Right atrium auricular region (tissue), 2 donors: ENCODE results near the gene GSE1. TPM values are rescaled to one million over a fixed set of nuclear protein-coding genes. Genes with fewer than 3 reads are reported as not detected.

Source experiments
- DNase-seq: peaks from one replicate; pipeline ENCODE4 v3.0.0-alpha.2; 2019; ENCODE audit warnings: low spot score
- H3K27ac ChIP-seq, 2 donors: fragments of 200-600 bp; sonication (generic); 1 replicate in 1 of 2; 2 replicates in 1 of 2; pipeline ENCODE4 v1.5.1; 2016 to 2019
- H3K27me3 ChIP-seq, 2 donors: fragments of 200-600 bp; sonication (generic); one replicate each; pipeline versions ENCODE4 v1.5.1 to v1.6.0; 2017 to 2019
- H3K36me3 ChIP-seq: fragments of 200-600 bp; sonication (generic); one replicate; pipeline ENCODE4 v1.5.1; 2016
- H3K4me1 ChIP-seq, 2 donors: fragments of 200-600 bp; sonication (generic); one replicate each; pipeline versions ENCODE4 v1.5.1 to v1.6.0; 2017 to 2019
- H3K4me3 ChIP-seq, 2 donors: fragments of 200-600 bp; sonication (generic); 1 replicate in 1 of 2; 2 replicates in 1 of 2; pipeline ENCODE4 v1.5.1; 2017 to 2019; ENCODE audit warnings: mild to moderate bottlenecking in 1 of 2, moderate library complexity in 1 of 2
- H3K9me3 ChIP-seq, 2 donors: fragments of 200-600 bp; sonication (generic); one replicate each; pipeline ENCODE4 v1.5.1; 2019
- CTCF ChIP-seq, 2 donors: fragments of 200-600 bp; sonication (generic); IDR thresholded peaks; one replicate each; pipeline ENCODE4 v1.5.1; 2019; ENCODE audit warnings: antibody characterized with exemption in 2 of 2
- total RNA-seq, 2 donors: library from RNA; depleted of rRNA; stranded (reverse); fragments of >200 nt; gene quantifications; one replicate each; pipeline ENCODE4 v1.1.0, GENCODE V29; 2016

Gene GSE1
- total RNA-seq, 2 donors from 2014 or later: 37.1 to 55.7 TPM

GRCh38 chr16:85631802-85632393 is 18.8 kb downstream of the GSE1 start:
- Histone ChIP-seq H3K36me3 (peaks cover 7% of the 10 kb centered on the region), H3K27me3 (no peaks in the 10 kb centered on the region), H3K9me3 (peaks cover 4 to 8% of the 10 kb centered on the region in 2 donors), H3K27ac (no peak overlapping the region), H3K4me1 (peaks cover 0 to 58% of the 10 kb centered on the region in 2 donors), H3K4me3 (no peak overlapping the region)
- no peak for DNase-seq
- peak in 1 of 2 donors; percentile 26 for TF ChIP-seq CTCF (IDR thresholded peaks at IDR 0.05)

- peaks cover 0 to 56% of the 10 kb centered on the region in 2 donors for H3K4me1 ChIP-seq
- H3K36me3 ChIP-seq: peaks cover 7% of the 10 kb centered on the region
- DNase-seq: no peak
- no peak for TF ChIP-seq CTCF (IDR thresholded peaks at IDR 0.05)
- H3K27me3 ChIP-seq: no peaks in the 10 kb centered on the region
- peaks cover 4 to 8% of the 10 kb centered on the region in 2 donors for H3K9me3 ChIP-seq
- H3K4me3 ChIP-seq: no peak overlapping the region
- no peak overlapping the region for H3K27ac ChIP-seq
These were observed 19.8 kb downstream of the GSE1 start for GRCh38 chr16:85632709-85633437.

GRCh38 chr16:85633438-85633743 is 20.3 kb downstream of the GSE1 start:
- Histone ChIP-seq H3K4me1 (peaks cover 0 to 55% of the 10 kb centered on the region in 2 donors), H3K27ac (no peak overlapping the region), H3K36me3 (peaks cover 7% of the 10 kb centered on the region), H3K9me3 (peaks cover 4 to 8% of the 10 kb centered on the region in 2 donors), H3K27me3 (no peaks in the 10 kb centered on the region), H3K4me3 (no peak overlapping the region)
- DNase-seq: no peak
- no peak for TF ChIP-seq CTCF (IDR thresholded peaks at IDR 0.05)

GRCh38 chr16:85633888-85634287 is 20.8 kb downstream of the GSE1 start:
- Histone ChIP-seq H3K36me3 (peaks cover 7% of the 10 kb centered on the region), H3K9me3 (peaks cover 4 to 8% of the 10 kb centered on the region in 2 donors), H3K4me1 (peaks cover 0 to 55% of the 10 kb centered on the region in 2 donors), H3K27ac (no peak overlapping the region), H3K4me3 (no peak overlapping the region), H3K27me3 (no peaks in the 10 kb centered on the region)
- no peak for TF ChIP-seq CTCF (IDR thresholded peaks at IDR 0.05)
- DNase-seq: no peak

GRCh38 chr16:85634747-85635544 is 21.8 kb downstream of the GSE1 start:
- H3K9me3 ChIP-seq: peaks cover under 1 to 2% of the 10 kb centered on the region in 2 donors
- no peak for TF ChIP-seq CTCF (IDR thresholded peaks at IDR 0.05)
- DNase-seq: no peak

More at GRCh38 chr16:85634747-85635544, 21.8 kb downstream of the GSE1 start:
- no peak overlapping the region for H3K4me3 ChIP-seq
- no peak overlapping the region for H3K27ac ChIP-seq
- H3K36me3 ChIP-seq: peaks cover 7% of the 10 kb centered on the region
- peaks cover 0 to 58% of the 10 kb centered on the region in 2 donors for H3K4me1 ChIP-seq
- H3K27me3 ChIP-seq: no peaks in the 10 kb centered on the region
